H9 (cell line): ENCODE results near the gene ANKRD11. TPM values are rescaled to one million over a fixed set of nuclear protein-coding genes. Genes with fewer than 3 reads are reported as not detected.

Experiments
- DNase-seq: peaks from one replicate; pipeline ENCODE4 v3.0.0-alpha.2; 2017
- H2AFZ ChIP-seq: one replicate; pipeline ENCODE4 v1.6.1; 2013; ENCODE audit warnings: mild to moderate bottlenecking, low read length, control low read depth, moderate library complexity
- H2AK5ac ChIP-seq: 2 replicates; pipeline ENCODE4 v1.6.1; 2013; ENCODE audit warnings: low read length, control low read depth, mixed read lengths; ENCODE audit not compliant: insufficient read length
- H2BK120ac ChIP-seq: one replicate; pipeline ENCODE4 v1.6.1; 2013; ENCODE audit warnings: low read depth, mild to moderate bottlenecking, low read length, control low read depth, inconsistent platforms; ENCODE audit not compliant: poor library complexity, severe bottlenecking
- H2BK12ac ChIP-seq: 2 replicates; pipeline ENCODE4 v1.6.1; 2013; ENCODE audit warnings: low read length, control low read depth, mixed read lengths, low read depth; ENCODE audit not compliant: insufficient read length
- H2BK15ac ChIP-seq: 2 replicates; pipeline ENCODE4 v1.6.1; 2013; ENCODE audit warnings: low read depth, low read length, control low read depth
- H2BK20ac ChIP-seq: one replicate; pipeline ENCODE4 v1.6.1; 2013; ENCODE audit warnings: low read depth, mild to moderate bottlenecking, low read length, control low read depth, inconsistent platforms; ENCODE audit not compliant: poor library complexity, severe bottlenecking
- H2BK5ac ChIP-seq: 2 replicates; pipeline ENCODE4 v1.6.1; 2013; ENCODE audit warnings: low read length, control low read depth, mixed read lengths; ENCODE audit not compliant: insufficient read length
- H3K14ac ChIP-seq: 2 replicates; pipeline ENCODE4 v1.6.1; 2013; ENCODE audit warnings: low read length, control low read depth; ENCODE audit not compliant: insufficient read depth
- H3K18ac ChIP-seq: 2 replicates; pipeline ENCODE4 v1.6.1; 2013; ENCODE audit warnings: low read depth, mild to moderate bottlenecking, mixed read lengths, low read length, control low read depth; ENCODE audit not compliant: insufficient read length
- H3K23ac ChIP-seq: 2 replicates; pipeline ENCODE4 v1.6.1; 2013; ENCODE audit warnings: low read length, control low read depth, mixed read lengths, low read depth; ENCODE audit not compliant: insufficient read length
- H3K23me2 ChIP-seq: 2 replicates; pipeline ENCODE4 v1.6.1; 2013; ENCODE audit warnings: low read depth, mild to moderate bottlenecking, mixed read lengths, low read length, control low read depth; ENCODE audit not compliant: insufficient read length, poor library complexity, severe bottlenecking
- H3K27ac ChIP-seq: 2 replicates; pipeline ENCODE4 v1.5.1; 2013; ENCODE audit warnings: low read length, control low read depth, mixed read lengths, low read depth; ENCODE audit not compliant: insufficient read length
- H3K27me3 ChIP-seq: 2 replicates; pipeline ENCODE4 v1.6.1; 2013; ENCODE audit warnings: low read length, control low read depth, inconsistent platforms; ENCODE audit not compliant: insufficient read depth
- H3K4ac ChIP-seq: 2 replicates; pipeline ENCODE4 v1.6.1; 2013; ENCODE audit warnings: low read depth, mild to moderate bottlenecking, control low read depth, inconsistent platforms, low read length, moderate library complexity
- H3K4me1 ChIP-seq: 2 replicates; pipeline ENCODE4 v1.6.1; 2013; ENCODE audit warnings: low read length, control low read depth, inconsistent platforms; ENCODE audit not compliant: insufficient read depth
- H3K4me2 ChIP-seq: 2 replicates; pipeline ENCODE4 v1.6.1; 2013; ENCODE audit warnings: low read length, control low read depth, mixed read lengths; ENCODE audit not compliant: insufficient read length, insufficient read depth
- H3K56ac ChIP-seq: 2 replicates; pipeline ENCODE4 v1.6.1; 2013; ENCODE audit warnings: low read depth, mild to moderate bottlenecking, mixed read lengths, low read length, control low read depth; ENCODE audit not compliant: insufficient read length
- H3K79me1 ChIP-seq: 2 replicates; pipeline ENCODE4 v1.6.1; 2013; ENCODE audit warnings: low read depth, mild to moderate bottlenecking, moderate library complexity, low read length, control low read depth, inconsistent platforms; ENCODE audit not compliant: insufficient read depth, poor library complexity, severe bottlenecking
- H3K79me2 ChIP-seq: 2 replicates; pipeline ENCODE4 v1.6.1; 2013; ENCODE audit warnings: low read length, control low read depth, inconsistent platforms; ENCODE audit not compliant: insufficient read depth
- H3K9ac ChIP-seq: 2 replicates; pipeline ENCODE4 v1.6.1; 2013; ENCODE audit warnings: low read length, control low read depth, mixed read lengths; ENCODE audit not compliant: insufficient read length; ENCODE audit errors: extremely low read depth
- H3K9me3 ChIP-seq: one replicate; pipeline ENCODE4 v1.6.1; 2013; ENCODE audit warnings: low read depth, low read length, inconsistent platforms; ENCODE audit not compliant: control insufficient read depth
- H3T11ph ChIP-seq: one replicate; pipeline ENCODE4 v1.6.1; 2013; ENCODE audit warnings: mild to moderate bottlenecking, low read length, control low read depth, inconsistent platforms
- H4K20me1 ChIP-seq: one replicate; pipeline ENCODE4 v1.6.1; 2013; ENCODE audit not compliant: control insufficient read depth, insufficient read length, insufficient read depth
- H4K5ac ChIP-seq: 2 replicates; pipeline ENCODE4 v1.6.1; 2013; ENCODE audit warnings: low read depth, mild to moderate bottlenecking, mixed read lengths, low read length, control low read depth; ENCODE audit not compliant: insufficient read length
- H4K8ac ChIP-seq: replicated peaks from 2 replicates; pipeline ENCODE4 v1.6.1; 2013; ENCODE audit warnings: low read length, control low read depth, mixed read lengths, low read depth; ENCODE audit not compliant: insufficient read length
- H4K91ac ChIP-seq: 2 replicates; pipeline ENCODE4 v1.6.1; 2013; ENCODE audit warnings: low read depth, mild to moderate bottlenecking, moderate library complexity, mixed read lengths, low read length, control low read depth; ENCODE audit not compliant: insufficient read length
- H3K27ac Mint-ChIP-seq, 3 experiments: 2 replicates in 2 of 3; 3 replicates in 1 of 3; pipeline ENCODE4 v1.8.0; 2020 to 2021; ENCODE audit warnings: mixed read lengths in 3 of 3, mild to moderate bottlenecking in 1 of 3, moderate library complexity in 1 of 3
- H3K27me3 Mint-ChIP-seq: 2 replicates; pipeline ENCODE4 v1.8.0; 2021; ENCODE audit warnings: low read depth, mild to moderate bottlenecking, moderate library complexity, mixed read lengths
- H3K36me3 Mint-ChIP-seq, 3 experiments: 2 replicates in 2 of 3; 3 replicates in 1 of 3; pipeline ENCODE4 v1.8.0; 2020 to 2021; ENCODE audit warnings: low read depth in 3 of 3, mixed read lengths in 3 of 3; ENCODE audit not compliant: insufficient read depth in 1 of 3
- H3K4me1 Mint-ChIP-seq, 2 experiments: 2 replicates each; pipeline ENCODE4 v1.8.0; 2020; ENCODE audit warnings: mixed read lengths in 2 of 2
- H3K4me3 Mint-ChIP-seq, 2 experiments: 2 replicates in 1 of 2; 3 replicates in 1 of 2; pipeline ENCODE4 v1.8.0; 2020 to 2021; ENCODE audit warnings: mild to moderate bottlenecking in 2 of 2, mixed read lengths in 2 of 2, moderate library complexity in 1 of 2
- H3K9me3 Mint-ChIP-seq, 2 experiments: 2 replicates in 1 of 2; 3 replicates in 1 of 2; pipeline ENCODE4 v1.8.0; 2020; ENCODE audit warnings: mild to moderate bottlenecking in 2 of 2, mixed read lengths in 2 of 2, moderate library complexity in 1 of 2
- WGBS: extraction: QIAGEN DNeasy Blood & Tissue Kit; methylation state at CpG from one replicate; pipeline ENCODE4 v1.1.7; 2013; ENCODE audit warnings: missing lambda C conversion rate, low lambda C conversion rate, mixed read lengths; ENCODE audit not compliant: insufficient read length; ENCODE audit errors: extremely low coverage; 5-methylcytosine and 5-hydroxymethylcytosine counted together
- total RNA-seq: library from RNA; stranded (reverse); gene quantifications from 2 replicates; pipeline ENCODE4 v1.2.1, GENCODE V29; 2021
- TF ChIP-seq, protein P1 (sequence below): fragments of 200-600 bp; sonication (generic); conservative IDR thresholded peaks from 3 replicates; pipeline ENCODE4 v1.8.0; 2021; ENCODE audit warnings: antibody characterized with exemption, mild to moderate bottlenecking

The ANKRD11 gene
- total RNA-seq, 1 experiment from 2014 or later: 181 TPM

DNA sequence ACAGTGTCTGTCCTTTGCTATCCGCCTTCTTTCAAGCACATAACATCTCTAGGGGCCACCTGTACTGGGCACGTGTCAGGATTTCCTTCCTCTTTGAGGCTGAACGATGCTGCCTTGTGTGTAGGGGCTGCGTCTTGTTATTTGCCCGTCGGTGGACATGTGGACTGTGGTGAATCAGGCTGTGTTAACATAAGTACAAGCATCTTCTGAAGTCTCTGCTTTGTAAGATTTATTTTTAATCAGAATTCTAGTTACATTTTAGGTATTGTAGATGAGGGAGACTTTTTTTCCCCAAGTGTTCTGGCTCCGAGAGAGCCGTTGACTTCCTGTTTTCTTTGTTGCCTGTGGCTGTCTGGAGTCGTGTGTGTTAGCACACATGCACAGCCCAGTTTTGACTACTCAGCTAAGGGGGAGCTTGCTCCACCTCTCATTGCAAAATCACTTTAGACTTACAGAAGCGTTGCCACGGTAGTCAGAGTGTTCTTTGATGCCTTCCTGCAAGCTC, 43.9 kb upstream of the ANKRD11 start:
- Histone ChIP-seq H2BK5ac (no peak overlapping the region), H4K8ac (no peak overlapping the region), H3K9ac (no peak overlapping the region), H3T11ph (no peak overlapping the region), H2BK20ac (no peak overlapping the region), H2BK120ac (no peak overlapping the region), H3K23ac (no peak overlapping the region), H3K56ac (no peak overlapping the region), H3K14ac (no peak overlapping the region), H3K23me2 (no peaks in the 10 kb centered on the region), H4K20me1 (no peaks in the 10 kb centered on the region), H3K18ac (no peak overlapping the region), H3K79me1 (no peaks in the 10 kb centered on the region), H3K79me2 (no peaks in the 10 kb centered on the region), H2AK5ac (no peak overlapping the region), H3K4me2 (no peak overlapping the region), H3K4me1 (no peaks in the 10 kb centered on the region), H4K91ac (no peak overlapping the region), H3K27ac (no peak overlapping the region), H3K4ac (no peak overlapping the region), H4K5ac (no peak overlapping the region), H2AFZ (no peak overlapping the region), H2BK15ac (no peak overlapping the region), H3K27me3 (no peaks in the 10 kb centered on the region), H3K9me3 (no peaks in the 10 kb centered on the region), H2BK12ac (no peak overlapping the region)
- Mint-ChIP-seq H3K4me3 (no peak overlapping the region), H3K9me3 (no peaks in the 10 kb centered on the region), H3K36me3 (peaks cover 35 to 77% (median 75%) of the 10 kb centered on the region in 3 experiments), H3K4me1 (no peaks in the 10 kb centered on the region), H3K27me3 (no peaks in the 10 kb centered on the region), H3K27ac (no peak overlapping the region; a peak in 1 of 7 replicates)
- whole genome bisulfite sequencing: no CpG with 5 or more reads among the region's 11 CpGs
- no peak for DNase-seq
- TF ChIP-seq, protein P1, sequence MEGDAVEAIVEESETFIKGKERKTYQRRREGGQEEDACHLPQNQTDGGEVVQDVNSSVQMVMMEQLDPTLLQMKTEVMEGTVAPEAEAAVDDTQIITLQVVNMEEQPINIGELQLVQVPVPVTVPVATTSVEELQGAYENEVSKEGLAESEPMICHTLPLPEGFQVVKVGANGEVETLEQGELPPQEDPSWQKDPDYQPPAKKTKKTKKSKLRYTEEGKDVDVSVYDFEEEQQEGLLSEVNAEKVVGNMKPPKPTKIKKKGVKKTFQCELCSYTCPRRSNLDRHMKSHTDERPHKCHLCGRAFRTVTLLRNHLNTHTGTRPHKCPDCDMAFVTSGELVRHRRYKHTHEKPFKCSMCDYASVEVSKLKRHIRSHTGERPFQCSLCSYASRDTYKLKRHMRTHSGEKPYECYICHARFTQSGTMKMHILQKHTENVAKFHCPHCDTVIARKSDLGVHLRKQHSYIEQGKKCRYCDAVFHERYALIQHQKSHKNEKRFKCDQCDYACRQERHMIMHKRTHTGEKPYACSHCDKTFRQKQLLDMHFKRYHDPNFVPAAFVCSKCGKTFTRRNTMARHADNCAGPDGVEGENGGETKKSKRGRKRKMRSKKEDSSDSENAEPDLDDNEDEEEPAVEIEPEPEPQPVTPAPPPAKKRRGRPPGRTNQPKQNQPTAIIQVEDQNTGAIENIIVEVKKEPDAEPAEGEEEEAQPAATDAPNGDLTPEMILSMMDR: no peak
